HFFc6 (cell line): ENCODE data around the gene CIB2. TPM values are rescaled to one million over a fixed set of nuclear protein-coding genes. Genes with fewer than 3 reads are reported as not detected.
A peak's percentile ranks its signal among the peaks of the same experiment; 100 is the strongest.

Source experiments
- DNase-seq: peaks from one replicate; pipeline ENCODE4 v3.0.0-alpha.2; 2018
- H3K27ac Mint-ChIP-seq: 2 replicates; pipeline ENCODE4 v1.8.0; 2020; ENCODE audit warnings: mild to moderate bottlenecking, mixed read lengths
- H3K27me3 Mint-ChIP-seq: 2 replicates; pipeline ENCODE4 v1.8.0; 2021; ENCODE audit warnings: mild to moderate bottlenecking, moderate library complexity, mixed read lengths; ENCODE audit not compliant: insufficient read depth
- H3K36me3 Mint-ChIP-seq: 2 replicates; pipeline ENCODE4 v1.8.0; 2021; ENCODE audit warnings: low read depth, mixed read lengths
- H3K4me1 Mint-ChIP-seq: 2 replicates; pipeline ENCODE4 v1.8.0; 2020; ENCODE audit warnings: low read depth, mixed read lengths
- H3K4me3 Mint-ChIP-seq: 2 replicates; pipeline ENCODE4 v1.8.0; 2020; ENCODE audit warnings: mild to moderate bottlenecking, moderate library complexity, mixed read lengths
- H3K9me3 Mint-ChIP-seq: 2 replicates; pipeline ENCODE4 v1.8.0; 2020; ENCODE audit warnings: mild to moderate bottlenecking, mixed read lengths
- CTCF ChIP-seq: fragments of 200-600 bp; sonication (generic); IDR thresholded peaks from 2 replicates; pipeline ENCODE4 v1.5.0; 2021; ENCODE audit warnings: antibody characterized with exemption, mild to moderate bottlenecking
- total RNA-seq, 6 experiments: library from RNA; stranded (reverse); fragmentation: NEBNext Ultra II Directional; extraction: Animal tissue kit (Norgen Biotek cat#: 25700); gene quantifications; 2 replicates in 1 of 6; 3 replicates in 5 of 6; pipeline ENCODE4 v1.2.3, GENCODE V29; 2021

CIB2 gene
- total RNA-seq, 6 experiments from 2014 or later: 1.3 to 1.8 (median 1.4) TPM

GRCh38 chr15:78142332-78142731 lies 11.1 kb upstream of the CIB2 start:
- TF ChIP-seq CTCF: no peak
- Mint-ChIP-seq H3K36me3 (no peaks in the 10 kb centered on the region), H3K9me3 (no peaks in the 10 kb centered on the region)

GRCh38 chr15:78140292-78140691 lies 9.0 kb upstream of the CIB2 start:
- no peak for DNase-seq
- H3K27ac Mint-ChIP-seq: no peak overlapping the region
- TF ChIP-seq CTCF: no peak; the same call in 1 of the 2 replicates
- no peaks in the 10 kb centered on the region for H3K9me3 Mint-ChIP-seq
- H3K4me3 Mint-ChIP-seq: no peak overlapping the region
- H3K27me3 Mint-ChIP-seq: peaks cover 13% of the 10 kb centered on the region
- H3K4me1 Mint-ChIP-seq: no peaks in the 10 kb centered on the region
- no peaks in the 10 kb centered on the region for H3K36me3 Mint-ChIP-seq

More at GRCh38 chr15:78142332-78142731, 11.1 kb upstream of the CIB2 start:
- H3K27me3 Mint-ChIP-seq: peaks cover 9% of the 10 kb centered on the region
- peaks cover 9% of the 10 kb centered on the region for H3K4me1 Mint-ChIP-seq
- DNase-seq: no peak
- H3K4me3 Mint-ChIP-seq: no peak overlapping the region
- H3K27ac Mint-ChIP-seq: no peak overlapping the region

- H3K36me3 Mint-ChIP-seq: no peaks in the 10 kb centered on the region
- no peak overlapping the region for H3K4me3 Mint-ChIP-seq
- H3K27ac Mint-ChIP-seq: no peak overlapping the region
- H3K9me3 Mint-ChIP-seq: no peaks in the 10 kb centered on the region
- peaks cover 13% of the 10 kb centered on the region for H3K27me3 Mint-ChIP-seq
- no peaks in the 10 kb centered on the region for H3K4me1 Mint-ChIP-seq
- TF ChIP-seq CTCF: no peak
- DNase-seq: no peak
Observed at GRCh38 chr15:78139578-78139977, 8.3 kb upstream of the CIB2 start.

GRCh38 chr15:78133801-78134200 lies 2.6 kb upstream of the CIB2 start:
- H3K27me3 Mint-ChIP-seq: peaks cover 12% of the 10 kb centered on the region
- H3K9me3 Mint-ChIP-seq: no peaks in the 10 kb centered on the region
- TF ChIP-seq CTCF: no peak
- H3K27ac Mint-ChIP-seq: no peak overlapping the region
- DNase-seq: no peak
- H3K36me3 Mint-ChIP-seq: no peaks in the 10 kb centered on the region
- H3K4me3 Mint-ChIP-seq: no peak overlapping the region
- peaks cover 7% of the 10 kb centered on the region for H3K4me1 Mint-ChIP-seq

- no peak overlapping the region; the same call in 1 of the 2 replicates for H3K27ac Mint-ChIP-seq
- H3K9me3 Mint-ChIP-seq: no peaks in the 10 kb centered on the region
- H3K27me3 Mint-ChIP-seq: peaks cover 5% of the 10 kb centered on the region; the same call in 1 of the 2 replicates
- no peak for TF ChIP-seq CTCF
- H3K4me1 Mint-ChIP-seq: peaks cover 7% of the 10 kb centered on the region
- DNase-seq: no peak
- H3K4me3 Mint-ChIP-seq: peak overlapping the region; percentile 66
- H3K36me3 Mint-ChIP-seq: no peaks in the 10 kb centered on the region
Observed at GRCh38 chr15:78130466-78131294, 565 bp downstream of the CIB2 start.
